Brain microvascular endothelial cell (primary cell): Measurements from ENCODE around the gene STX1A.
"Not testable (repeated sequence)": the region's sequence is repeated elsewhere in the genome, so short reads cannot be mapped to it uniquely, and the experiment has no call there.

Experiments
- DNase-seq: peaks from one replicate; pipeline ENCODE4 v3.0.0-alpha.2; 2020
- H3K27ac ChIP-seq: fragments of 250-450 bp; sonication (Bioruptor Pico); 2 replicates; pipeline ENCODE4 v1.5.1; 2020; ENCODE audit warnings: mild to moderate bottlenecking, moderate library complexity
- H3K27me3 ChIP-seq: fragments of 250-450 bp; sonication (Bioruptor Pico); replicated peaks from 2 replicates; pipeline ENCODE4 v1.5.1; 2020; ENCODE audit warnings: mild to moderate bottlenecking
- H3K36me3 ChIP-seq: fragments of 250-450 bp; sonication (Bioruptor Pico); replicated peaks from 2 replicates; pipeline ENCODE4 v1.5.1; 2020; ENCODE audit warnings: mild to moderate bottlenecking
- H3K4me3 ChIP-seq: 2 replicates; pipeline ENCODE4 v1.5.1; 2011; ENCODE audit warnings: low read depth, mild to moderate bottlenecking, control low read depth, low read length, moderate library complexity
- in situ Hi-C: cut with HindIII; loops from 2 replicates; pipeline ENCODE4 v1.10.0; 2017; ENCODE audit warnings: low sequenced_read_pairs, low pct_ligation_motif_present
- TF ChIP-seq, protein P1 (sequence below): IDR thresholded peaks from 2 replicates; pipeline ENCODE4 v1.5.1; 2011; ENCODE audit warnings: low read depth, mild to moderate bottlenecking, moderate library complexity, low read length, control low read depth, inconsistent platforms; ENCODE audit errors: missing control alignments

The STX1A gene

DNA sequence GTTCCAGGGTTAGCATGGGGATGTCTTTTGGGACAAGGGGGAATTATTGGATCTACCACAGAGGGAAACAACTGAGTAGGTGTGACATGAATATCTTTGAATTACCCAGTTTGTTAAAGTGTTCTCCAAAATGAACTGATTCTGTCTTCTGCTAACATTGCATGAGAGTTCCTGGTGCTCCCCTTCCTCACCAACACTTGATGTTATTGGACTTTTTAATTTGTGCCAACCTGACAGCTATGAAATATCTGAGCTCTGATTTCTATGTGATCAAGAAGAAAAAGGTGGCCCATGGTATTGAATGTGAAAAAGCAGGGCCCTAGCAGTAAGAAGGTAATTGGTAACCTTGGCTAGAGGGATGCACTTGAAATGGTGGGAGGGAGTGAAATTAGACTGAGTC lies 56.4 kb downstream of the STX1A start:
- Histone ChIP-seq H3K27me3 (no peaks in the 10 kb centered on the region), H3K27ac (no peak overlapping the region), H3K36me3 (no peaks in the 10 kb centered on the region), H3K4me3 (no peak overlapping the region)
- DNase-seq: no peak
- TF ChIP-seq, protein P1, sequence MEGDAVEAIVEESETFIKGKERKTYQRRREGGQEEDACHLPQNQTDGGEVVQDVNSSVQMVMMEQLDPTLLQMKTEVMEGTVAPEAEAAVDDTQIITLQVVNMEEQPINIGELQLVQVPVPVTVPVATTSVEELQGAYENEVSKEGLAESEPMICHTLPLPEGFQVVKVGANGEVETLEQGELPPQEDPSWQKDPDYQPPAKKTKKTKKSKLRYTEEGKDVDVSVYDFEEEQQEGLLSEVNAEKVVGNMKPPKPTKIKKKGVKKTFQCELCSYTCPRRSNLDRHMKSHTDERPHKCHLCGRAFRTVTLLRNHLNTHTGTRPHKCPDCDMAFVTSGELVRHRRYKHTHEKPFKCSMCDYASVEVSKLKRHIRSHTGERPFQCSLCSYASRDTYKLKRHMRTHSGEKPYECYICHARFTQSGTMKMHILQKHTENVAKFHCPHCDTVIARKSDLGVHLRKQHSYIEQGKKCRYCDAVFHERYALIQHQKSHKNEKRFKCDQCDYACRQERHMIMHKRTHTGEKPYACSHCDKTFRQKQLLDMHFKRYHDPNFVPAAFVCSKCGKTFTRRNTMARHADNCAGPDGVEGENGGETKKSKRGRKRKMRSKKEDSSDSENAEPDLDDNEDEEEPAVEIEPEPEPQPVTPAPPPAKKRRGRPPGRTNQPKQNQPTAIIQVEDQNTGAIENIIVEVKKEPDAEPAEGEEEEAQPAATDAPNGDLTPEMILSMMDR: no peak
- in situ Hi-C loops: no loop called here

DNA sequence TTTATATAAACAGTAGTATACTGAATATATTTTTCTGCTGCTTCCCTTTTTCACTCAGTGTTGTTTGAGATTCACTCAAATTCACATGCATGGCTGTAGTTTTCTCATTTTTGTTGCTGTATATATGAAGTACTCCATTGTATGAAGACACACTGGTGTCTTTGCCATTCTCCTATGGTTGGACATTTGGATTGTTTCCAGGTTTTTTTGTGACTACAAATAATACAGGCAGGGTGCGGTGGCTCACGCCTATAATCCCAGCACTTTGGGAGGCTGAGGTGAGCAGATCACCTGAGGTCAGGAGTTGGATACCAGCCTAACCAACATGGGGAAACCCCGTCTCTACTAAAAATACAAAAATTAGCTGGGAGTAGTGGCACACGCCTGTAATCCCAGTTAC lies 58.9 kb downstream of the STX1A start:
- in situ Hi-C loops, H3K27ac ChIP-seq, DNase-seq, H3K36me3 ChIP-seq, H3K4me3 ChIP-seq, H3K27me3 ChIP-seq: not testable (repeated sequence)

DNA sequence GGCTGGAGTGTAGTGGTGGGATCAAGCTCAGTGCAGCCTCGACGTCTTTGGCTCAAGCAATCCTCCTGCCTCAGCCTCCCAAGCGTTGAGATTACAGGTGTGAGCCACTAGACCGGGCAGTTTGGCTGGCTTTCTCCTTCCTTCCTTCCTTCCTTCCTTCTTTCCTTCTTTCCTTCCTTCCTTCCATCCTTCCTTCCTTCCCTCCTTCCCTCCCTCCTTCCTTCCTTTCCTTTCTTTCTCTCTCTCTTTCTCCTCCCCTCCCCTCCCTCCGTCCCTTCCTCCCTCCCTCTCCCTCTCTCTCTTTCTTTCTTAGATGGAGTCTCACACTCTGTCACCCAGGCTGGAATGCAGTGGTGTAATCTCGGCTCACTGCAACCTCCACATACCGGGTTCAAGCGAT lies 59.5 kb downstream of the STX1A start:
- no peaks in the 10 kb centered on the region for H3K36me3 ChIP-seq
- DNase-seq: no peak
- H3K27me3 ChIP-seq: no peaks in the 10 kb centered on the region
- H3K27ac ChIP-seq: no peak overlapping the region
- in situ Hi-C loops: no loop called here
- TF ChIP-seq, protein P1: no peak
- no peak overlapping the region for H3K4me3 ChIP-seq

DNA sequence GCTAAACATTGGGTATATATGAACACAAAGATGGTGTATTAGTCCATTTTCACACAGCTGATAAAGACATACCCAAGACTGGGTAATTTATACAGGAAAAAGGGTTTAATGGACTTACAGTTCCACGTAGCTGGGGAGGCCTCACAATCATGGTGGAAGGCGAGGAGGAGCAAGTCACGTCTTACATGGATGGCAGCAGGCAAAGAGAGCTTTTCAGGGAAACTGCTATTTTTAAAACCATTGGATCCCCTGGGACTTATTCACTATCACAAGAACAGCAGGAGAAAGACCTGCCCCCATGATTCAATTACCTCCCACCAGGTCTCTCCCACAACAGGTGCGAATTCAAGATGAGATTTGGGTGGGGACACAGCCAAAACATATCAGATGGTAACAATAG lies 64.2 kb downstream of the STX1A start:
- in situ Hi-C loops: not testable (repeated sequence)

DNA sequence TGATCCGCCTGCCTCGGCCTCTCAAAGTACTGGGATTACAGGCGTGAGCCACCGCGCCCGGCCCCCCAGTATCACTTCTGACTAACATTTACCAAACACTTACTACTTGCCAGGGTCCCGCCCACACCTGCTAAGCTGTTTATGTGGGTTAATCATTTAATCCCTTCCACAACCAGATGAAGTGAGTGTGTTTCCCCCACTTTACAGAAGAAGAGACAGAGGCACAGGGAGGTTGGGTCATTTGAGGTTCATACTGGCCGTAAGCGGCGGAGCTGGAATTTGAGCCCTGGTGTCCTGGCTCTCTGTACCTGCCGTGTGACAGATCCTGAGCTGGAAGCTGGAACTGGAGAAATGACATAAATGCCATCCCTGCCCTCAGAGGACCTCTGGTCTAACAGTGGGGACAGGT lies 66.9 kb downstream of the STX1A start:
- no peaks in the 10 kb centered on the region for H3K36me3 ChIP-seq
- TF ChIP-seq, protein P1: no peak
- no peak for DNase-seq
- in situ Hi-C loops: no loop called here
- H3K4me3 ChIP-seq: no peak overlapping the region
- H3K27me3 ChIP-seq: peaks cover 26% of the 10 kb centered on the region
- H3K27ac ChIP-seq: no peak overlapping the region

More for the DNA sequence above, 64.2 kb downstream of the STX1A start:
- not testable (repeated sequence) for H3K27ac ChIP-seq, H3K27me3 ChIP-seq, DNase-seq, H3K36me3 ChIP-seq, H3K4me3 ChIP-seq

GRCh38 chr7:73650524-73650923 lies 68.9 kb downstream of the STX1A start:
- H3K4me3 ChIP-seq: no peak overlapping the region
- H3K36me3 ChIP-seq: no peaks in the 10 kb centered on the region
- H3K27ac ChIP-seq: no peak overlapping the region
- peaks cover 44% of the 10 kb centered on the region for H3K27me3 ChIP-seq
- DNase-seq: no peak
- in situ Hi-C loops: no loop called here
- TF ChIP-seq, protein P1: no peak

GRCh38 chr7:73649576-73649975 lies 69.9 kb downstream of the STX1A start:
- in situ Hi-C loops: no loop called here
- Histone ChIP-seq H3K27me3 (peaks cover 49% of the 10 kb centered on the region), H3K27ac (no peak overlapping the region), H3K4me3 (no peak overlapping the region), H3K36me3 (no peaks in the 10 kb centered on the region)
- TF ChIP-seq, protein P1: no peak
- no peak for DNase-seq
